ENCODE results near the gene HMBS.

GRCh38 chr11:119038884-119039283, 45.8 kb upstream of the HMBS start:
- TF ChIP-seq CTCF (IDR thresholded peaks at IDR 0.05): no peak
- no peak for TF ChIP-seq POLR2A (IDR thresholded peaks at IDR 0.05)

Data from uterus (tissue), 2 donors.